GM12891 (cell line): Measurements from ENCODE around the gene PRG3.

Experiments used
- PAX5 ChIP-seq: IDR thresholded peaks from 2 replicates; pipeline ENCODE4 v1.6.1; 2011; ENCODE audit warnings: low read length, moderate library complexity, mild to moderate bottlenecking; ENCODE audit not compliant: insufficient read depth, severe bottlenecking
- POLR2A ChIP-seq: IDR thresholded peaks from 2 replicates; pipeline ENCODE4 v1.6.1; 2011; ENCODE audit warnings: low read depth, low read length, control low read depth
- POLR2AphosphoS5 ChIP-seq: IDR thresholded peaks from 2 replicates; pipeline ENCODE4 v1.6.1; 2011; ENCODE audit warnings: low read depth, low read length, control low read depth
- POU2F2 ChIP-seq: IDR thresholded peaks from 2 replicates; pipeline ENCODE4 v1.6.1; 2011; ENCODE audit warnings: low read depth, mild to moderate bottlenecking, control low read depth, low read length, moderate library complexity
- SPI1 ChIP-seq: IDR thresholded peaks from 2 replicates; pipeline ENCODE4 v1.6.1; 2011; ENCODE audit warnings: low read depth, low read length, control low read depth
- TAF1 ChIP-seq: IDR thresholded peaks from 2 replicates; pipeline ENCODE4 v1.6.1; 2011; ENCODE audit warnings: low read depth, low read length, control low read depth

DNA sequence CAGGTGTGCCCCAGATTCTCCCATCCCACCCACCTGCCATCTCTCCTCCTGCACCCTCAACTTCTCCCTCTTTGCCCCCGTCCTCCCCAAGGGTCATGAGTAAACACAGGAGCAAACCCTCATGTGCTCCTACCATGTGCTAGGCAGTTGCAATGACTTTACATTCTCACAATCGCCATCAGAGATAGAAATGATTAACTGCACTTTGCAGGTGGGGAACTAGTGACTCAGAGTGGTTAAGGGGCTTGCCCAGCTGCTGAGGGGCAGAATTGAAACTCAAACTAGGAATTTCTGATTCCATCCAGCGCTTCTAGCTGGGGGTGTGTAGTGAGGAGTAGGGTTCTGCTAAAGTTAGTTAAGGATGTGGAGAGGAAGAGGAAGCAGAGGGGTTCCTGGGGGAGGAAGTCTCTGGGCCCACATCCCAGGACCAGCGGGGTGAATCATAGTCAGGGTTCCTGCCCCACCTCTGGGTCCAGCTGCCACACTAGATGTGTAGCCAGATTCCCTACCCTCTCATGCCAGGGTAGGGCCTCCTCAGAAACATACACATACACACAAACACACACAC is 25.5 kb upstream of the PRG3 start:
- no peak for TF ChIP-seq POLR2AphosphoS5
- TF ChIP-seq POLR2A, result no peak
- TF ChIP-seq TAF1, result no peak
- no peak for TF ChIP-seq POU2F2
- peak; percentile 51 for TF ChIP-seq SPI1
- TF ChIP-seq PAX5, result no peak
